Measurements from ENCODE around the gene METAP1. TPM values are rescaled to one million over a fixed set of nuclear protein-coding genes. Genes with fewer than 3 reads are reported as not detected.

Gene METAP1
- total and polyA plus RNA-seq, 2 of the 8 experiments (the other 6 are each of a cell fraction or from before 2014, with no cell fraction given), result 50.6 to 85.2 TPM

DNA sequence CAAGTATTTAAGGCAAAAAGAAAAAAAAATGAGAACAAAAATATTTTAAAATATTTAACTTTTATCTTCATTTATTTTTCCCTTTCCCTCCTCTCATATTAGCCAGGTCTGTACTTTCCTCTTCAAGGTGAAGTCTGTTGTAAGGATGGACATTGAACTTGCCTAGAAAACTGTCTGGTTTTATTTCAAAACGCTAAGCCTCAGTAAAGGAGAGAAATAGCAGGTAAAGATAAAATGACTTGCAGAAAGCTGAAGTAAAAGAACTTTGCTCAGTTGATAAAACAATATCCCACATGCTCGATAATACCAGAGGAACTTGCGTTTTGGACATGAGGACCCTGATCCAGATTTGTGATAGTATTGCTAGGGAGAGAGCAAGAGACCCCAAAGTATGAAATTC lies 28.6 kb upstream of the METAP1 start:
- Histone ChIP-seq H4K20me1 (replicated peaks in 1 of 2; ENCODE audit: control insufficient read depth in 1 of 2, insufficient read depth in 2 of 2, low read length in 2 of 2) (no peaks in the 10 kb centered on the region), H3K9me3 (ENCODE audit: insufficient read depth in 2 of 2, low read depth in 1 of 2, low read length in 1 of 2) (0 out of 4 replicates have a peak, but pooled peaks cover 0 to 2% of the 10 kb centered on the region in 2 experiments), H2BK15ac (ENCODE audit: low read length) (no peak overlapping the region), H2BK120ac (replicated peaks; ENCODE audit: low read depth, low read length) (no peak overlapping the region), H3K79me1 (ENCODE audit: low read depth, low read length) (no peaks in the 10 kb centered on the region), H3K36me3 (ENCODE audit: control insufficient read depth in 2 of 4, insufficient read depth in 4 of 4, low read length in 3 of 4) (no peaks in the 10 kb centered on the region), H2BK12ac (ENCODE audit: low read depth, low read length) (no peak overlapping the region), H3K27ac (ENCODE audit: low read depth, low read length) (no peak overlapping the region), H3K23ac (ENCODE audit: insufficient read length) (no peak overlapping the region), H3K4me2 (ENCODE audit: insufficient read depth in 1 of 2, low read depth in 2 of 2, low read length in 2 of 2) (no peak overlapping the region), H3K4me3 (ENCODE audit: extremely low read depth in 1 of 4, insufficient read depth in 2 of 4, low read depth in 3 of 4, low read length in 4 of 4) (no peak overlapping the region), H2AK5ac (ENCODE audit: low read depth, low read length) (no peak overlapping the region), H4K8ac (ENCODE audit: extremely low read depth, insufficient read depth, low read length) (no peak overlapping the region), H4K5ac (ENCODE audit: insufficient read length, low read depth, low read length) (no peak overlapping the region), H2AFZ (ENCODE audit: low read length) (no peak overlapping the region), H3K18ac (ENCODE audit: extremely low read depth, low read length) (no peak overlapping the region), H3K27me3 (replicated peaks in 1 of 4; ENCODE audit: control insufficient read depth in 3 of 4, extremely low read depth in 1 of 4, insufficient read depth in 3 of 4, low read length in 3 of 4) (no peaks in the 10 kb centered on the region), H3K9ac (replicated peaks in 1 of 4; ENCODE audit: extremely low read depth in 1 of 4, low read depth in 3 of 4, low read length in 3 of 4) (no peak overlapping the region), H3K4ac (replicated peaks; ENCODE audit: insufficient read length, low read depth, low read length) (no peak overlapping the region), H4K91ac (replicated peaks; ENCODE audit: insufficient read length, low read length) (no peak overlapping the region), H3K14ac (ENCODE audit: insufficient read length) (no peak overlapping the region), H3K56ac (replicated peaks; ENCODE audit: insufficient read length, low read depth, low read length) (no peak overlapping the region), H3K23me2 (ENCODE audit: low read depth, low read length) (no peaks in the 10 kb centered on the region), H2BK20ac (ENCODE audit: low read length) (no peak overlapping the region), H3K4me1 (replicated peaks in 1 of 4; ENCODE audit: control insufficient read depth in 3 of 4, insufficient read depth in 4 of 4, low read length in 3 of 4) (no peaks in the 10 kb centered on the region; a peak in 1 of 7 replicates), H3K79me2 (ENCODE audit: control insufficient read depth in 1 of 2, insufficient read depth in 2 of 2, low read length in 2 of 2) (no peaks in the 10 kb centered on the region), H2BK5ac (ENCODE audit: low read depth, low read length) (no peak overlapping the region)
- CTCF ChIA-PET (ENCODE audit: partially characterized antibody), result interaction anchor here (1.0 to 2.4 kb wide), 2 partner anchors 27 to 28 kb away, joined by 3 to 7 read pairs; no protein-coding TSS in a partner anchor
- DNase-seq (ENCODE audit: low read depth in 1 of 2, low spot score in 2 of 2), result no peak
- no peak for FAIRE-seq
- POLR2A ChIA-PET (ENCODE audit: partially characterized antibody), result interaction anchor here (0.5 to 2.7 kb wide), 2 partner anchors 9 to 28 kb away, joined by 3 to 9 read pairs; partner anchors contain the start of gene METAP1
- TF ChIP-seq PHF8 (conservative IDR thresholded peaks at IDR 0.05; ENCODE audit: low read depth, low read length) (no peak), CBX8 (IDR thresholded peaks at IDR 0.05; ENCODE audit: borderline replicate concordance, low read depth, low read length) (no peak), TCF12 (IDR thresholded peaks at IDR 0.05; ENCODE audit: low read depth, low read length) (no peak), MAFK (IDR thresholded peaks at IDR 0.05; ENCODE audit: low read depth, low read length) (no peak), GABPA (IDR thresholded peaks at IDR 0.05; ENCODE audit: borderline replicate concordance, insufficient read depth, low read length) (no peak), SIRT6 (IDR thresholded peaks at IDR 0.05; ENCODE audit: low read length) (no peak), KDM5A (IDR thresholded peaks at IDR 0.05; ENCODE audit: low read length) (no peak), ZNF274 (IDR thresholded peaks at IDR 0.05; ENCODE audit: borderline replicate concordance, extremely low read depth, low read length) (no peak), KDM4A (IDR thresholded peaks at IDR 0.05; ENCODE audit: low read depth, low read length, severe bottlenecking) (no peak), SP2 (IDR thresholded peaks at IDR 0.05; ENCODE audit: low read length) (no peak), ASH2L (IDR thresholded peaks at IDR 0.05; ENCODE audit: low read length) (no peak), SIN3A (conservative IDR thresholded peaks at IDR 0.05 in 1 of 2, IDR thresholded peaks at IDR 0.05 in 1 of 2; ENCODE audit: low read depth in 1 of 2, low read length in 2 of 2) (no peak), POLR2A (IDR thresholded peaks at IDR 0.05; ENCODE audit: control extremely low read depth in 1 of 2, low read depth in 2 of 2, low read length in 2 of 2) (no peak), GTF2F1 (IDR thresholded peaks at IDR 0.05; ENCODE audit: borderline replicate concordance, low read depth, low read length) (no peak)
- TF ChIP-seq, protein P1, sequence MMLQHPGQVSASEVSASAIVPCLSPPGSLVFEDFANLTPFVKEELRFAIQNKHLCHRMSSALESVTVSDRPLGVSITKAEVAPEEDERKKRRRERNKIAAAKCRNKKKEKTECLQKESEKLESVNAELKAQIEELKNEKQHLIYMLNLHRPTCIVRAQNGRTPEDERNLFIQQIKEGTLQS (IDR thresholded peaks at IDR 0.05; ENCODE audit: insufficient read depth, low read depth, low read length), result no peak
- WGBS, 2 experiments (ENCODE audit: extremely low coverage in 1 of 2, insufficient coverage in 1 of 2, insufficient read length in 1 of 2, insufficient replicate concordance in 2 of 2, low coverage in 1 of 2, low lambda C conversion rate in 2 of 2, missing lambda C conversion rate in 1 of 2), result 91% methylated on average over 3 of the region's 3 CpGs; no CpG with 5 or more reads in 1 of the 2 experiments
